PC-3 (cell line): ENCODE measurements around the gene TCERG1L. TPM values are rescaled to one million over a fixed set of nuclear protein-coding genes. Genes with fewer than 3 reads are reported as not detected.

Experiments
- ATAC-seq: fragments of 200-7000 bp; cut with Tn5 transposase; 2 replicates; pipeline ENCODE4 v1.9.1; 2020; ENCODE audit warnings: mild to moderate bottlenecking, moderate library complexity
- BruUV-seq: library from RNA; stranded (reverse); fragments of 400-500 nt; replicated peaks from 2 replicates; lab custom pipeline; 2021; lab: Mats Ljungman, UMichigan
- CTCF ChIA-PET: fragments of 300-600 bp; sonication (Branson Sonifier 250); formaldehyde crosslinking; loops from one replicate; lab custom pipeline; 2022; ENCODE audit warnings: antibody characterized with exemption; lab: Charles Lee
- POLR2A ChIA-PET: fragments of 300-600 bp; sonication (Branson Sonifier 250); formaldehyde crosslinking; loops from one replicate; lab custom pipeline; 2022; ENCODE audit warnings: antibody characterized with exemption; ENCODE audit not compliant: unreplicated experiment; lab: Charles Lee
- DNase-seq: peaks from one replicate; pipeline ENCODE4 v3.0.0-alpha.2; 2015
- H2AFZ ChIP-seq: fragments of 300-600 bp; sonication (generic); 2 replicates; pipeline ENCODE4 v1.6.0; 2016; ENCODE audit warnings: antibody characterized with exemption, low read length
- H3F3A ChIP-seq: fragments of 300-600 bp; sonication (generic); one replicate; pipeline ENCODE4 v1.6.0; 2017; ENCODE audit warnings: antibody characterized with exemption, low read length, control low read depth, mild to moderate bottlenecking; ENCODE audit not compliant: unreplicated experiment
- H3K27ac ChIP-seq: fragments of 300-600 bp; sonication (generic); 2 replicates; pipeline ENCODE4 v1.5.1; 2016; ENCODE audit warnings: mild to moderate bottlenecking, low read length
- H3K27me3 ChIP-seq: fragments of 300-600 bp; sonication (generic); 2 replicates; pipeline ENCODE4 v1.6.1; 2016; ENCODE audit warnings: low read length, mixed read lengths
- H3K36me3 ChIP-seq: fragments of 300-600 bp; sonication (generic); 2 replicates; pipeline ENCODE4 v1.6.1; 2016; ENCODE audit warnings: low read depth, mixed run types, low read length, mixed read lengths
- H3K4me1 ChIP-seq: fragments of 300-600 bp; sonication (generic); 2 replicates; pipeline ENCODE4 v1.5.1; 2016; ENCODE audit warnings: low read length; ENCODE audit not compliant: insufficient read depth
- H3K4me2 ChIP-seq: fragments of 300-600 bp; sonication (generic); 2 replicates; pipeline ENCODE4 v1.6.0; 2016; ENCODE audit warnings: low read length
- H3K4me3 ChIP-seq: fragments of 300-600 bp; sonication (generic); 2 replicates; pipeline ENCODE4 v1.5.1; 2016; ENCODE audit warnings: mild to moderate bottlenecking, low read length, mixed read lengths
- H3K79me2 ChIP-seq: fragments of 300-600 bp; sonication (generic); 2 replicates; pipeline ENCODE4 v1.6.1; 2017; ENCODE audit warnings: low read length, mixed read lengths
- H3K9ac ChIP-seq: fragments of 300-600 bp; sonication (generic); 2 replicates; pipeline ENCODE4 v1.6.0; 2016; ENCODE audit warnings: mild to moderate bottlenecking, low read length
- H3K9me2 ChIP-seq: fragments of 300-600 bp; sonication (generic); replicated peaks from 2 replicates; pipeline ENCODE4 v1.6.1; 2016; ENCODE audit warnings: mixed run types, low read length, mixed read lengths
- H3K9me3 ChIP-seq: fragments of 300-600 bp; sonication (generic); 2 replicates; pipeline ENCODE4 v1.6.1; 2016; ENCODE audit warnings: low read length, mixed read lengths
- H4K20me1 ChIP-seq: fragments of 300-600 bp; sonication (generic); 2 replicates; pipeline ENCODE4 v1.6.1; 2016; ENCODE audit warnings: low read length, mixed read lengths
- EZH2 ChIP-seq: fragments of 300-600 bp; sonication (generic); IDR thresholded peaks from one replicate; pipeline ENCODE4 v1.6.1; 2017; ENCODE audit warnings: antibody characterized with exemption, mild to moderate bottlenecking, low read length; ENCODE audit not compliant: unreplicated experiment
- EZH2phosphoT487 ChIP-seq: fragments of 300-600 bp; sonication (generic); IDR thresholded peaks from 2 replicates; pipeline ENCODE4 v1.6.1; 2018; ENCODE audit warnings: mild to moderate bottlenecking, antibody characterized with exemption, low read length, borderline replicate concordance
- intact Hi-C: fragments of 100-400 bp; cut with micrococcal nuclease; formaldehyde crosslinking; loops from 2 replicates; pipeline ENCODE4 v1.9.0; 2023
- total RNA-seq: library from RNA; depleted of rRNA; stranded (reverse); fragments of >200 nt; gene quantifications from 2 replicates; pipeline ENCODE4 v1.2.3, GENCODE V29; 2014
- TF ChIP-seq, protein P1 (sequence below): fragments of 300-600 bp; sonication (generic); conservative IDR thresholded peaks from 2 replicates; pipeline ENCODE4 v1.5.1; 2017; ENCODE audit warnings: antibody characterized with exemption, low read depth, mild to moderate bottlenecking, low read length

The TCERG1L gene
- total RNA-seq, 1 experiment from 2014 or later: not detected

- intact Hi-C loops: no loop called here
- H3K9ac ChIP-seq: no peak overlapping the region
- no peak for ATAC-seq
- TF ChIP-seq EZH2 (no peak), EZH2phosphoT487 (no peak)
- TF ChIP-seq, protein P1, sequence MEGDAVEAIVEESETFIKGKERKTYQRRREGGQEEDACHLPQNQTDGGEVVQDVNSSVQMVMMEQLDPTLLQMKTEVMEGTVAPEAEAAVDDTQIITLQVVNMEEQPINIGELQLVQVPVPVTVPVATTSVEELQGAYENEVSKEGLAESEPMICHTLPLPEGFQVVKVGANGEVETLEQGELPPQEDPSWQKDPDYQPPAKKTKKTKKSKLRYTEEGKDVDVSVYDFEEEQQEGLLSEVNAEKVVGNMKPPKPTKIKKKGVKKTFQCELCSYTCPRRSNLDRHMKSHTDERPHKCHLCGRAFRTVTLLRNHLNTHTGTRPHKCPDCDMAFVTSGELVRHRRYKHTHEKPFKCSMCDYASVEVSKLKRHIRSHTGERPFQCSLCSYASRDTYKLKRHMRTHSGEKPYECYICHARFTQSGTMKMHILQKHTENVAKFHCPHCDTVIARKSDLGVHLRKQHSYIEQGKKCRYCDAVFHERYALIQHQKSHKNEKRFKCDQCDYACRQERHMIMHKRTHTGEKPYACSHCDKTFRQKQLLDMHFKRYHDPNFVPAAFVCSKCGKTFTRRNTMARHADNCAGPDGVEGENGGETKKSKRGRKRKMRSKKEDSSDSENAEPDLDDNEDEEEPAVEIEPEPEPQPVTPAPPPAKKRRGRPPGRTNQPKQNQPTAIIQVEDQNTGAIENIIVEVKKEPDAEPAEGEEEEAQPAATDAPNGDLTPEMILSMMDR: no peak
- H3K79me2 ChIP-seq: no peaks in the 10 kb centered on the region
- no peak for DNase-seq
- H3F3A ChIP-seq: no peaks in the 10 kb centered on the region
- H3K36me3 ChIP-seq: no peaks in the 10 kb centered on the region
- no peak overlapping the region for H2AFZ ChIP-seq
- POLR2A ChIA-PET: no interaction called here
- H4K20me1 ChIP-seq: no peaks in the 10 kb centered on the region
- no peaks in the 10 kb centered on the region for H3K4me1 ChIP-seq
- H3K9me3 ChIP-seq: no peaks in the 10 kb centered on the region
- H3K4me2 ChIP-seq: no peak overlapping the region
- H3K27me3 ChIP-seq: no peaks in the 10 kb centered on the region
- BruUV-seq: no TSS peak
- CTCF ChIA-PET: no interaction called here
- no peaks in the 10 kb centered on the region for H3K9me2 ChIP-seq
- H3K4me3 ChIP-seq: no peak overlapping the region
- no peak overlapping the region for H3K27ac ChIP-seq
Measured at GRCh38 chr10:131135716-131136115, 175.8 kb downstream of the TCERG1L start.

GRCh38 chr10:131134651-131135050 is 176.9 kb downstream of the TCERG1L start:
- Histone ChIP-seq H3K9me2 (no peaks in the 10 kb centered on the region), H3K4me2 (no peak overlapping the region), H3K4me3 (no peak overlapping the region), H2AFZ (no peak overlapping the region), H3K27me3 (no peaks in the 10 kb centered on the region), H4K20me1 (no peaks in the 10 kb centered on the region), H3F3A (no peaks in the 10 kb centered on the region), H3K36me3 (no peaks in the 10 kb centered on the region), H3K9ac (no peak overlapping the region), H3K27ac (no peak overlapping the region), H3K4me1 (no peaks in the 10 kb centered on the region), H3K9me3 (no peaks in the 10 kb centered on the region), H3K79me2 (no peaks in the 10 kb centered on the region)
- intact Hi-C loops: no loop called here
- no TSS peak for BruUV-seq
- DNase-seq: no peak
- ChIA-PET POLR2A (no interaction called here), CTCF (no interaction called here)
- no peak for ATAC-seq
- TF ChIP-seq, protein P1: no peak
- TF ChIP-seq EZH2phosphoT487: no peak
- no peak for TF ChIP-seq EZH2

DNA sequence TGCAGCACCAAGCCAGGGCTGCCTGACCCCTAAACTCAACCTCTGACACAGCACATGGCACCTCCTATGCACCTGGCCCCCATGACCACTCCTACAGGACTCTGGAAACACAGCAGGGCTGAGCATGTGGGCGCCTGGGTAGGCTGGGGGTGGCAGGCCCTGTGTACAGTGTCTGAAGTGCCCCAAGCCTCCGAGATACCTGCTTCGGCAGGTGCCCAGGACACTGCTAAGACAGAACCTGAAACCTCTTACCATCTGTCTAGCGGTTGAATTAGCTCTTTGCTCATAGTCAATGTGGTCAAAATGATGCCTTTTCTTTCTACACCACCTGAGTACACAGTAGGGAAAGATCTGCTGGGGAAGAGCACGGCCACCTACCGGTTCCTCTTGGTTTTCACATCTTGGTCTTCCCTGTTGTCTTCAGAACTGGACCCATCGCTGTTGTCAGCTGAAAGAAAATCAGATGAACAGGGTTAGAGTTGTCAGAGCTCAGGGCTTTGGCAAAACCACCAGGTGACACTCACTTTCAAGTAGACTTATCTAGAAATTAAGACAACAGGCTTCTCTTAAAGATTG is 177.4 kb downstream of the TCERG1L start:
- no TSS peak for BruUV-seq
- no peaks in the 10 kb centered on the region for H3K79me2 ChIP-seq
- no peak overlapping the region for H3K9ac ChIP-seq
- no peak overlapping the region for H3K4me3 ChIP-seq
- H3K4me2 ChIP-seq: no peak overlapping the region
- H3F3A ChIP-seq: no peaks in the 10 kb centered on the region
- intact Hi-C loops: no loop called here
- TF ChIP-seq, protein P1: no peak
- no peak for TF ChIP-seq EZH2
- no peak for TF ChIP-seq EZH2phosphoT487
- CTCF ChIA-PET: no interaction called here
- ATAC-seq (no peak), DNase-seq (no peak)
- no peak overlapping the region for H2AFZ ChIP-seq
- no peaks in the 10 kb centered on the region for H3K9me2 ChIP-seq
- no peaks in the 10 kb centered on the region for H3K36me3 ChIP-seq
- no peaks in the 10 kb centered on the region for H3K4me1 ChIP-seq
- H4K20me1 ChIP-seq: no peaks in the 10 kb centered on the region
- POLR2A ChIA-PET: no interaction called here
- H3K9me3 ChIP-seq: no peaks in the 10 kb centered on the region
- no peak overlapping the region for H3K27ac ChIP-seq
- H3K27me3 ChIP-seq: no peaks in the 10 kb centered on the region
